GM19455 (cell line): ENCODE measurements around the gene KIFC1.
"Not testable (repeated sequence)": the region's sequence is repeated elsewhere in the genome, so short reads cannot be mapped to it uniquely, and the experiment has no call there.

Source experiments
- ATAC-seq: cut with Tn5 transposase; IDR thresholded peaks from one replicate; pipeline ENCODE4 v1.9.1; 2021; ENCODE audit not compliant: unreplicated experiment

Gene KIFC1, protein sequence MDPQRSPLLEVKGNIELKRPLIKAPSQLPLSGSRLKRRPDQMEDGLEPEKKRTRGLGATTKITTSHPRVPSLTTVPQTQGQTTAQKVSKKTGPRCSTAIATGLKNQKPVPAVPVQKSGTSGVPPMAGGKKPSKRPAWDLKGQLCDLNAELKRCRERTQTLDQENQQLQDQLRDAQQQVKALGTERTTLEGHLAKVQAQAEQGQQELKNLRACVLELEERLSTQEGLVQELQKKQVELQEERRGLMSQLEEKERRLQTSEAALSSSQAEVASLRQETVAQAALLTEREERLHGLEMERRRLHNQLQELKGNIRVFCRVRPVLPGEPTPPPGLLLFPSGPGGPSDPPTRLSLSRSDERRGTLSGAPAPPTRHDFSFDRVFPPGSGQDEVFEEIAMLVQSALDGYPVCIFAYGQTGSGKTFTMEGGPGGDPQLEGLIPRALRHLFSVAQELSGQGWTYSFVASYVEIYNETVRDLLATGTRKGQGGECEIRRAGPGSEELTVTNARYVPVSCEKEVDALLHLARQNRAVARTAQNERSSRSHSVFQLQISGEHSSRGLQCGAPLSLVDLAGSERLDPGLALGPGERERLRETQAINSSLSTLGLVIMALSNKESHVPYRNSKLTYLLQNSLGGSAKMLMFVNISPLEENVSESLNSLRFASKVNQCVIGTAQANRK

DNA sequence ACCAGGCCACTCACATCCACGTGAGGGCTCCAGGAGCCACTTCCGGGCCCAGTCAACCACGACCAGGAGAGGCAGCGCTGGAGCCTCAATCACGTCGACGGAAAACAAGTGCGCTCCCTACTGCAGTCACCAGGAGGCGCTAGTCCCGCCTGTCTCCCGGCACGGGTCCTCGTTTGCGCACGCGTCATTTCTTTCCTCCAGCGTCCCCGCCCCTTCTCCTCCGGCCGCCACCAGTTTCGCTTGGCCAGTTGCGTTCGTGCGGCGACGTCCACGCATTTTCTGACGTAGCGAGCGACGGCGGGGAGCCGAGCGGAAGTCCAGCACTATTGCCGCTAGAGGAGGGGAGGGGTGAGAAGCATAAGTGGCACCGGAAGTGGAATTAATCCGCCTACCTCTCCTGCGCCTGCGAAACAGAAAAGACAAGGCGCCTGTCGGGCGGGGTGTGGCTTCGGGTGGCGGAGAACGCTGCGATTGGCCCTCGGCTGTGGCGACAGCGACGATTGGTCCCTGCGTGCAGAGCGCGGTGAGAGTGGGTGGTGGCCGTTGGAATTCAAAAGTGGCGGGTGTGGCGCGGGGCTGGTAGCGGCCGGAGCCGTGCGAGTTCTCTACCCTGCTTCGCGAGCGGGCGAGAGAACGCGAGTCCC lies at the start of gene KIFC1:
KIFC1 (plus strand) TSS at position 546 of the 644 bp plus-strand sequence. CDS start 163 bp downstream, outside the sequence.
- ATAC-seq, result peak; percentile 89

- not testable (repeated sequence) for ATAC-seq
These were observed 48.0 kb upstream of the KIFC1 start for GRCh38 chr6:33343606-33343952.

DNA sequence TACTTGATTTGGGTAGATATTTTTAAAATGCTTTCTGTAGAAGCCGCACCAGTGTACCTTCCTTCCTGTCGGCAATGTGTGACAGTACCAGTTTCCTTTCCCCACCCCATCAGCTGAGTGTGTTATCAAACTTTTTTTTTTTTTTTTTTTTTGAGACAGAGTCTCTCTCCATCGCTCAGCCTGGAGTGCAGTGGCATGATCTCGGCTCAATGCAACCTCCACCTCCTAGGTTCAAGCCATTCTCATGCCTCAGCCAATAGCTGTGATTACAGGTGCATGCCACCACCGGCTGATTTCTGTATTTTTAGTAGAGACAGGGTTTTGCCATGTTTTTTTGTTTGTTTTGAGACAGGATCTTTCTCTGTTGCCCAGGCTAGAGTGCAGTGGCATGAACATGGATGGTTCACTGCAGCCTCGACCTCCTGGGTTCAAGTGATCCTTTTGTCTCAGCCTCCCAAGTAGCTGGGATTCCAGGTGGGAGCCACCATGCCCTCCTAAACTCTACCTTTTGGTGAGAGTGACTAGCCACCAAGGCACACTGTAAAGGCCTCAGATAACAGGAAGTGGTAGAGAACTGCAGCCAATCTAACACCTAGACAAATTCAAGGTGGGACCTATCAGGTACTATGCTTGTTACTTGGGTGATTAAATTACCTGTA lies 47.5 kb upstream of the KIFC1 start:
- ATAC-seq, result no peak

DNA sequence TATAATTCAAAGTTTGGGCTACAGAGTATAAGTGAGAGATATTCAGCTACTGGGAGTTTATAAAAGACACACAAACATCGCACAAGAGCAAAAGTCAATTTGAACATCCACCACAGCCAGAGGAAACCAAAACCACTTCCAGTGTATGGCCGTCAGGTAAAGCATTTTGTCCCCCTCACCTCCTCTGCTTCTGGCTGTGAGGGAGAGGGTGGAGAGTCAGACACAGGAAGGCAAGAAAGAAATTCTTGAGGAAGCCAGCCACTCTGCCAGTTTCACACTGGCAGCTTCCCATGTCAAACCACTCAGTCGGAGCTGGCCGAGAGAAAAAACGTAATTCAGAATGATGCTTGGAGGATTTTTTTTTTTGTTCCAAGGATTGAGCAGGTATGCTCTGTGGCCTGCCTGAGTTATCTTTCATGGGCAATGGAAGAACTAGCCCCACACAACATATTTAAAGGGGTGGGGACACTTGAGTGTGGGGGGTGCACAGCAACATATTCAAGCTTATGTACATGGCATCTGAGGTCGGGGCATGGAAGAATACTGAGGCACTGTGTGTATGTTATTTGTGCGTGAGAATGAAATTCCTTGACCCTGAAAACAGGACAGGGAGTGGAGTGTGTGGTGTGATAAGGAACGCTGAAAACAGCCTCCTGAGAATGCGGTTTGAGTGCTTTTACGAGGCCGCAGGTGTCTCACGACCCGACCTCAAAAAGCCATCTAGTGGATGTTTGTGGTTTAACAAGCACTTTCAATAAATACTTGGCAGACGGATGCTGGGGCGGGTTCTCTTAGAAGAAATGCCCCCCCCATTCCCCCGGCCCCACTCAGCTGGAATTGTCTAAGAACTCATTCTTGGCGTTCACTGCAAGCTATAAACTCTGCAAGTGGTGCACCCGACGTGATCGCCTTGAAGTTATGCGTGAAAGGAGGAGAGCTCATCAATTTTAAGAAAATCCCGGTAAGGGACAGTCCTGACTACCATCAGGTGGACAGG lies 46.6 kb upstream of the KIFC1 start:
- ATAC-seq, result no peak

GRCh38 chr6:33346972-33347371 lies 44.7 kb upstream of the KIFC1 start:
- not testable (repeated sequence) for ATAC-seq

- no peak for ATAC-seq
These were observed 43.8 kb upstream of the KIFC1 start for GRCh38 chr6:33347816-33348215.

GRCh38 chr6:33355860-33356259 lies 35.8 kb upstream of the KIFC1 start:
- not testable (repeated sequence) for ATAC-seq

DNA sequence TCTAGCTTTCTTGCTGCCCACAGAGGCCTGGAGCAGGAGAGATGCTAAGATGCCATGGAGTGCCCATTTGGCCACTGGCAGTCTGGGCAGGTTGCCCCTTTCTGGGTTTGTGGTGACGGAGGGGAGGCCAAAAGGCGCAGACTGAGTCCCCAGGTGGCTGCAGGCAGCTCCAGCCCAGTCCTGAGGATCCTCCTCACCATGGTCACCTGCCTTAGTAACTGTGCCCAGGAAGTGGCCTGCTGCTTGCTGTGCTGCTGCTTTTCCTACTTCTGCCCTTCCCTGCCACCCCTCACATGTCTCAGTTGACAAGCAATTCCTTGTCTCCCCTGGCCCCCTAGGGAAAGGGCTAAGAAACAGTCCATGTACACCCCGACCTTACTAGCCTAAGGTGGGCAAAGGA lies 35.3 kb upstream of the KIFC1 start:
- ATAC-seq, result no peak

DNA sequence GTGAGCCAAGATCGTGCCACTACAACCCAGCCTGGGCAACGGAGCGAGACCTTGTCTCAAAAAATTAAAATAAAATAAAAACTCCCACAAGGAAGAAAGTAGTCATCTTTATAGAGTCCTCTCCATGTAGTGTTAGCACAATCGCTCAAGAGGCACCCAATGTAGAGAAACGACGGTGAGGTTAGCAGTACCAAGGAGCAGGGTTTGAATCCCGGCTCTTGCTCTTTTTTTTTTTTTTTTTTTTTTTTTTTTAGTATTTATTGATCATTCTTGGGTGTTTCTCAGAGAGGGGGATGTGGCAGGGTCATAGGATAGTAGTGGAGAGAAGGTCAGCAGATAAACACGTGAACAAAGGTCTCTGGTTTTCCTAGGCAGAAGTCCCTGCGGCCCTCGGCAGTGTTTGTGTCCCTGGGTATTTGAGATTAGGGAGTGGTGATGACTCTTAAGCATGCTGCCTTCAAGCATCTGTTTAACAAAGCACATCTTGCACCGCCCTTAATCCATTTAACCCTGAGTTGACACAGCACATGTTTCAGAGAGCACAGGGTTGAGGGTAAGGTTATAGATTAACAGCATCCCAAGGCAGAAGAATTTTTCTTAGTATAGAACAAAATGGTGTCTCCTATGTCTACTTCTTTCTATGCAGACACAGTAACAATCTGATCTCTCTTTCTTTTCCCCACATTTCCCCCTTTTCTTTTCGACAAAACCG lies 34.3 kb upstream of the KIFC1 start:
- not testable (repeated sequence) for ATAC-seq

GRCh38 chr6:33359331-33359730 lies 32.3 kb upstream of the KIFC1 start:
- no peak for ATAC-seq

DNA sequence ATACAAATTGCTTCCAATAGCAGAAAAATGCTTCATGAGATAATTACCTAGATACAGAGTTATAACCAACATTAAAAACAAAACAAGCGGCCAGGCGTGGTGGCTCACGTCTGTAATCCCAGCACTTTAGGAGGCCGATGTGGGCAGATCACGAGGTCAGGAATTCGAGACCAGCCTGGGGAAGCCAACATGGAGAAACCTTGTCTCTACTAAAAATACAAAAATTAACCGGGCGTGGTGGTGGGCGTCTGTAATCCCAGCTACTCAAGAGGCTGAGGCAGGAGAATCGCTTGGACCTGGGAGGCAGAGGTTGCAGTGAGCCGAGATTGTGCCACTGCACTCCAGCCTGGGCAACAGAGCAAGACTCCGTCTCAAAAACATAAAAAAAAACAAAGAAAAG lies 28.1 kb upstream of the KIFC1 start:
- not testable (repeated sequence) for ATAC-seq

DNA sequence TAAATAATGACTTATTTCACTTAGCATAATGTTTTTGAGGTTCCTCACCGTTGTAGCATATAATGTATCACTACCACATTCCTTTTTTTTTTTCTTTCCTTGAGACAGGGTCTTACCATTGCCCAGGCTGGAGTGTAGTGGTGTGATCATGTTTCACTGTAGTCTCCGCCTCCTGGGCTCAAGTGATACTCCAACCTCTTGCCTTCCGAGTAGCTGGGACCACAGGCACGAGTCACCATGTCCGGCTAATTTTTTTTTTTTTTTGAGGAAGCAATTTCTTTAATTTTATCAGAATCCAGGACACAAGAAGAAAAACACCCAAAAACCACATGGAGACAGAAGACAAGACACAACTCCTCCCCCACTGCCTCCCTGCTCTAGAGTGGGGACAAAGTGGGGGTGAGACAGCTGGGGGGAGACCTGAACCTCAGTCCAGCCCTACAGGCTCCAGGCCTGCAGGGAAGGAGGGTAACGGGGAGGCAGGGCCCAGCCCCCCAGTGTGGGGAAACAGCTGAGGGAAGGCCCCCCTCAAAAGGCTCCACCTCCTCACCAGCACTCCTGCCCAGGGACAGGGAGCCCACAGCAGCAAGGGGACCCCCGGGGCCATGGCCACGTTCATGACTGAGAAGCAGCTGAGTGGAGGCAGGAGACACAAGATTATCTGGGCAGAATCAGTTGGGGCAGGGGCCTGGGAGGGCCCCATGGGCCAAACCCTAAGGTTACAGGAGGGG lies 27.0 kb upstream of the KIFC1 start:
- not testable (repeated sequence) for ATAC-seq

DNA sequence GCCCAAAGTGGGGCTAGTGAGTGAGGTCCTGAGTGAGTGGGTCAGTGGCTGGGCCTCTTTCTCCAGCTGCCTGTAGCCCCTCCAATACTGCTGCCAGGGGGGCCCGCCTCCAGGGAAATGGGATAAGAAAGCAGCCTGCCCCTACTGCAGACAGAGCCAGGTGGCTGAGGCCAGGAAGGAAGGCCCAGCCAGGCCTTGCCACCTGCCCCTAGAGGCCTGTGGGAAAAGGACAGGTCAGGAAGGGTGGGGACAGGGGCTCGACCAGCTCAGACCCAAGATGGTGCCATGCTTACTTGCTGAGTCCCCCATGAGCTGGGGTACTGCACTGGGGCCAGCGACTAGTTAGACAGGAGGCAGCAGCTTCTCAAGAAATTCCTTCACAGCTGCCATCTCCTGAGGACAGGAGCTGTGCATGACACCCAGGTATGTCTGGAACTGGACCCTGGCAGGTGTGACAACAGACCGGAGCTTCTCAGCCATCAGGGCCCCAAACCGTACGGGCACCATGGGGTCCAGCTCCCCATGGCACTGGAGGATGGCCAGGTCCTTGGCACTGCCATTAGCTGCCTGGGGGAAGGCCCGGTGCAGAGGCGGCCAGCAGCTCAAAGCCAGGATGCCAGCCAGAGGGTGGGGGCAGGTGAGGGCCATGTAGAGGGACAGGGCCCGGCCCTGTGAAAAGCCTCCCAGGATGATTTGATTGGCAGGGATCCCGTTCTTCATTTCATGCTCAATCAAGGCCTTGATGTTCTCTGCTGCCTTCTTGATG lies 26.2 kb upstream of the KIFC1 start:
- not testable (repeated sequence) for ATAC-seq

DNA sequence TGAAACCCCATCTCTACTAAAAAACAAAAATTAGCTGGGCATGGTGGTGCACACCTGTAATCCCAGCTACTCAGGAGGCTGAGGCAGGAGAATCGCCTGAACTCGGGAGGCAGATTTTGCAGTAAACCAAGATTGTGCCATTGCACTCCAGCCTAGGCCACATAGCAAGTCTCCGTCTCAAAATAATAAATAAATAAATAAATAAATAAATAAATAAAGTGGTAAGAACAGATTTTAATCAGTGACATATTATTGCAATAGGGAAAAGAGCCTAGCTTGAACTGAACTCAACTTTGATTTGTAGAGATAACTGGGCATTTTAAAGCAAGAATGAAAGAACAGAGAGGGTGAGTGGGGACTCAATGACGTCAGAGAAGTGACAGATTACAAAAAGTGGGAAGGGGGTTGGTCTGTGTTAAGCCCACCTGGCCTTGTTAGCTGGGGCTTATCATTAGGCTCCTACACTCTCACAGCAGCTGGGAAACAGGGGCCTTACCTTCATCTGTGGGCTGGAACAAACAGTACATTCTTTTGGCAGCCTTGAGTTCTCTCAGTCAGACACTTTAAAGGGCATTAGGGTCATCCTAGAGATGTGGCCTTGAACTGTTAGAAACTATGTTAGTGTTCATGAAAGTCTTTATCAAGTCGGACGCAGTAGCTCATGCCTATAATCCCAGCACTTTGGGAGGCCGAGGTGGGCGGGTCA lies 24.5 kb upstream of the KIFC1 start:
- no peak for ATAC-seq

DNA sequence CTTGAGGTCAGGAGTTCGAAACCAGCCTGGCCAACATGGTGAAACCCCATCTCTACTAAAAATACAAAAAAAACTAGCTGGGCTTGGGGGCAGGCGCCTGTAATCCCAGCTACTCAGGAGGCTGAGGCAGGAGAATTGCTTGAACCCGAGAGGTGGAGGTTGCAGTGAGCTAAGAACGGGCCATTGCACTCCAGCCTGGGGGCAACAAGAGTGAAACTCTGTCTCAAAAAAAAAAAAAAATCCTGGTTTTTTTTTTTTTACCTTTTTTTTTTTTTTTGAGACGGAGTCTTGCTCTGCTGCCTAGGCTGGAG lies 24.0 kb upstream of the KIFC1 start:
- not testable (repeated sequence) for ATAC-seq

GRCh38 chr6:33371901-33372300 lies 19.7 kb upstream of the KIFC1 start:
- not testable (repeated sequence) for ATAC-seq

DNA sequence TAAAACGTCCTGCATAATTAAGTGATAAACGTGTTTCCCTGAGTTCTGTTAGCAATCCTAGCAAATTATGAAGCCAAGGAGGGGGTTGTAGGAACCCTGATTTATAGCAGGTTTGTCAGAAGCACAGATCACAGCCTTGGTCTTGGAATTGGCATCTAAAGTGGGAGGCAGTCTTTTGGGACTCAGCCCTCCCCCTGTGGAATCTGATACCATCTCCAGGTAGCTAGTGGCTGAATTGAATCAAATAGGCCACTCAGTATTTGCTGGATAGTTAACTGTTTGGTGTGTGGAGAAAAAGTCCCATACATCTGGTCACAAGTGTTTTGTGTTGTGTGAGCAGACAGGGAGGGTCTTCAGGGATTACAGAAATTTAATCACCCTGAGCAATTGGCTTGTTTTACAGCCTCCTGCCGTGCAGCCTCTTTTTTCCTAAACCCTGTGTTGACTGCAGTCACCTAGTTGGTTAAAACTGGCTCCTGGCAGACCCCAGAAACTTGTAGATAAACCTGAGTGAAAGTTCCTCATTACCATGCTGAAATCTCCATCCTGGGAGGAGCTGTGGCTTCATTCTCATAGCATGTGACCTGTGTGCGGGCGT lies 19.0 kb upstream of the KIFC1 start:
- no peak for ATAC-seq
